Fibroblast of villous mesenchyme (primary cell): ENCODE measurements around the gene CYP4B1. TPM values are rescaled to one million over a fixed set of nuclear protein-coding genes. Genes with fewer than 3 reads are reported as not detected.
"Not testable (repeated sequence)": the region's sequence is repeated elsewhere in the genome, so short reads cannot be mapped to it uniquely, and the experiment has no call there.

Source experiments
- DNase-seq: peaks from one replicate; pipeline ENCODE4 v3.0.0-alpha.2; 2010; ENCODE audit warnings: low read depth
- H3K4me3 ChIP-seq: 2 replicates; pipeline ENCODE4 v1.5.1; 2011; ENCODE audit warnings: low read depth, mild to moderate bottlenecking, low read length
- CTCF ChIP-seq: IDR thresholded peaks from 2 replicates; pipeline ENCODE4 v1.5.1; 2012; ENCODE audit warnings: low read depth, mild to moderate bottlenecking, low read length; ENCODE audit not compliant: insufficient read depth
- total RNA-seq: library from RNA; depleted of rRNA; stranded (reverse); fragments of >200 nt; gene quantifications from 2 replicates; pipeline ENCODE4 v1.2.3, GENCODE V29; 2012

CYP4B1 gene
- total RNA-seq, 1 donor: not detected

- no peak for TF ChIP-seq CTCF
- H3K4me3 ChIP-seq: no peak overlapping the region
- no peak for DNase-seq
These were observed 23.5 kb downstream of the CYP4B1 start for GRCh38 chr1:46822248-46822826.

- no peak overlapping the region for H3K4me3 ChIP-seq
- DNase-seq: no peak
- TF ChIP-seq CTCF: no peak
These were observed 24.3 kb downstream of the CYP4B1 start for GRCh38 chr1:46823151-46823550.

- DNase-seq, H3K4me3 ChIP-seq: not testable (repeated sequence)
These were observed 28.0 kb downstream of the CYP4B1 start for GRCh38 chr1:46826892-46827291.

- DNase-seq: no peak
- no peak overlapping the region for H3K4me3 ChIP-seq
- no peak for TF ChIP-seq CTCF
These were observed 31.9 kb downstream of the CYP4B1 start for GRCh38 chr1:46830665-46831322.

GRCh38 chr1:46835469-46835868 is 36.6 kb downstream of the CYP4B1 start:
- H3K4me3 ChIP-seq, DNase-seq: not testable (repeated sequence)

GRCh38 chr1:46846386-46846785 is 47.5 kb downstream of the CYP4B1 start:
- H3K4me3 ChIP-seq, DNase-seq: not testable (repeated sequence)

GRCh38 chr1:46857660-46858065 is 58.8 kb downstream of the CYP4B1 start:
- H3K4me3 ChIP-seq, DNase-seq: not testable (repeated sequence)

- no peak for DNase-seq
- H3K4me3 ChIP-seq: no peak overlapping the region
- TF ChIP-seq CTCF: no peak
These were observed 63.5 kb downstream of the CYP4B1 start for GRCh38 chr1:46862348-46862747.

Other genes starting within 250 kb of the CYP4B1 start
- not detected in 2 replicates for gene KNCN, start 247.4 kb upstream of the CYP4B1 start, total RNA-seq
- 14.7 and 19.6 TPM in 2 replicates for gene MKNK1, start 194.8 kb upstream of the CYP4B1 start, total RNA-seq
- 5.2 and 8.6 TPM in 2 replicates for gene MOB3C, start 182.2 kb upstream of the CYP4B1 start, total RNA-seq
- gene ATPAF1, start 130.7 kb upstream of the CYP4B1 start, total RNA-seq: 43.8 and 66.1 TPM in 2 replicates
- under 0.01 TPM in 1 of 2 replicates, not detected in the other for gene TEX38, start 127.2 kb upstream of the CYP4B1 start, total RNA-seq
- 58.3 and 64.3 TPM in 2 replicates for gene EFCAB14, start 79.9 kb upstream of the CYP4B1 start, total RNA-seq
- not detected in 2 replicates for gene CYP4A11, start 142.4 kb downstream of the CYP4B1 start, total RNA-seq
- not detected in 2 replicates for gene CYP4X1, start 224.6 kb downstream of the CYP4B1 start, total RNA-seq